Measurements from ENCODE around the gene ITPR2. TPM values are rescaled to one million over a fixed set of nuclear protein-coding genes. Genes with fewer than 3 reads are reported as not detected.
"Not testable (repeated sequence)": the region's sequence is repeated elsewhere in the genome, so short reads cannot be mapped to it uniquely, and the experiment has no call there.

The ITPR2 gene
- total RNA-seq, 3 donors from 2014 or later: 33.3 to 60.8 (median 54.0) TPM

GRCh38 chr12:26434299-26435068, 398.5 kb downstream of the ITPR2 start:
- ATAC-seq: peak; percentile 79

GRCh38 chr12:26433701-26434100, 399.3 kb downstream of the ITPR2 start:
- ATAC-seq; H3K4me3 ChIP-seq; H3K9me3 ChIP-seq; H3K4me1 ChIP-seq (ENCODE audit: low read depth); H3K36me3 ChIP-seq (ENCODE audit: low read depth); DNase-seq; intact Hi-C loops (cut with DNase I, micrococcal nuclease): not testable (repeated sequence)

More at GRCh38 chr12:26434299-26435068, 398.5 kb downstream of the ITPR2 start:
- no peak overlapping the region for H3K4me3 ChIP-seq
- H3K9me3 ChIP-seq: no peaks in the 10 kb centered on the region
- peak in 1 of 3 donors; percentile 52 for DNase-seq
- no peaks in the 10 kb centered on the region for H3K4me1 ChIP-seq (ENCODE audit: low read depth)
- H3K36me3 ChIP-seq (ENCODE audit: low read depth): no peaks in the 10 kb centered on the region
- intact Hi-C loops (cut with DNase I, micrococcal nuclease): no loop called here
- TF ChIP-seq, protein P1, sequence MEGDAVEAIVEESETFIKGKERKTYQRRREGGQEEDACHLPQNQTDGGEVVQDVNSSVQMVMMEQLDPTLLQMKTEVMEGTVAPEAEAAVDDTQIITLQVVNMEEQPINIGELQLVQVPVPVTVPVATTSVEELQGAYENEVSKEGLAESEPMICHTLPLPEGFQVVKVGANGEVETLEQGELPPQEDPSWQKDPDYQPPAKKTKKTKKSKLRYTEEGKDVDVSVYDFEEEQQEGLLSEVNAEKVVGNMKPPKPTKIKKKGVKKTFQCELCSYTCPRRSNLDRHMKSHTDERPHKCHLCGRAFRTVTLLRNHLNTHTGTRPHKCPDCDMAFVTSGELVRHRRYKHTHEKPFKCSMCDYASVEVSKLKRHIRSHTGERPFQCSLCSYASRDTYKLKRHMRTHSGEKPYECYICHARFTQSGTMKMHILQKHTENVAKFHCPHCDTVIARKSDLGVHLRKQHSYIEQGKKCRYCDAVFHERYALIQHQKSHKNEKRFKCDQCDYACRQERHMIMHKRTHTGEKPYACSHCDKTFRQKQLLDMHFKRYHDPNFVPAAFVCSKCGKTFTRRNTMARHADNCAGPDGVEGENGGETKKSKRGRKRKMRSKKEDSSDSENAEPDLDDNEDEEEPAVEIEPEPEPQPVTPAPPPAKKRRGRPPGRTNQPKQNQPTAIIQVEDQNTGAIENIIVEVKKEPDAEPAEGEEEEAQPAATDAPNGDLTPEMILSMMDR (IDR thresholded peaks at IDR 0.05): peak; percentile 13

DNA sequence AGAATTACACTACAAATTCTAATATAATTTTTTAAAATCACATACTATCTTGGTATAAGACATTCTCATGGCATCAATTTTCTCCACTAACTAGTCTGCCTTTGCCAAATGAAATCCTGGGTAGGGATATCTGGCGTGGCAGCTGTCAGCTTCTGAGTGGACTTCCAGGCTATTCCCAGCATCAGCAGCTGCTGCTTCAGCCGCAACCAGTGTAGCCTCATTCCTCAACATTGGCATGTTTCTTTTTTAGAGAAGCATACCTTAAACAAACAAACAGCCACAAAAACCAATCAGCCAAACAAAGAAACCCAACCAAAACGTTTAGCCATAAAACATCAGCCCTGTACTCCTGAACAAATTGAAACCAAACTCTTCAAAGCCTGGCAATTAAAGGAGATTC, 401.8 kb downstream of the ITPR2 start:
- TF ChIP-seq, protein P1 (IDR thresholded peaks at IDR 0.05): no peak
- Histone ChIP-seq H3K4me3 (no peak overlapping the region), H3K4me1 (ENCODE audit: low read depth) (no peaks in the 10 kb centered on the region), H3K36me3 (ENCODE audit: low read depth) (no peaks in the 10 kb centered on the region), H3K9me3 (no peaks in the 10 kb centered on the region)
- ATAC-seq: no peak
- intact Hi-C loops (cut with DNase I, micrococcal nuclease): no loop called here
- DNase-seq: no peak

- intact Hi-C loops (cut with DNase I, micrococcal nuclease); DNase-seq; H3K4me3 ChIP-seq; H3K4me1 ChIP-seq (ENCODE audit: low read depth); H3K9me3 ChIP-seq; ATAC-seq; H3K36me3 ChIP-seq (ENCODE audit: low read depth): not testable (repeated sequence)
These were observed 402.4 kb downstream of the ITPR2 start for GRCh38 chr12:26430596-26430995.

DNA sequence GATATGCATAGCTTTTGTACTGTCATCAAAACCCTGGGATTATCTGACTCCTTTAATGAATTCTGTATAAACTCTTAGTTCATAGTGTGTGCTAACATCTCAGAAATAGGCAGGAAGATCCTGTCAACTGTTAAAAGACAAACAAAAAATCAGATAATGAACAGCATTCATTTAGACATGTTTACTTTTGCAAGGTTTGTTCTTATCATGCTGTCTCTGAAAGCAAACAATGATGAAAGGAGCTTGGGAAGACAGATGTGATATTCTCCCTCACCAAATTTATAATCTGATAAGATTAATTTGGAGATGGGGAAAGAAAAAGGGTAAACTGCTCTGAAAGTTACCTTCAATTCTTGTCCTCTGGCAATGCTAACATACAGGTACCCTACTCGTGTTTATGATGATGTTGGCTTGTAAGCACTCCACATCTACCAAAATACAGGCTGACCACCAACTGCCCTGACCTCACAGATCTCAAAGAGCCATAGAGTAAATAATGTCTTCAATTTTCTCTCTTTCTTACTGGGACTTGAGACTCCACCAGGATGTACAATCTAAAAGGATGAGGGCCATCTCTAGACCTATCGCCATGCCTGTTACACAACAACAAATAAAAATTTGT, 403.8 kb downstream of the ITPR2 start:
- Histone ChIP-seq H3K4me3 (no peak overlapping the region), H3K4me1 (ENCODE audit: low read depth) (no peaks in the 10 kb centered on the region), H3K9me3 (no peaks in the 10 kb centered on the region), H3K36me3 (ENCODE audit: low read depth) (no peaks in the 10 kb centered on the region)
- DNase-seq: no peak
- ATAC-seq: no peak
- TF ChIP-seq, protein P1 (IDR thresholded peaks at IDR 0.05): no peak
- intact Hi-C loops (cut with DNase I, micrococcal nuclease): no loop called here

DNA sequence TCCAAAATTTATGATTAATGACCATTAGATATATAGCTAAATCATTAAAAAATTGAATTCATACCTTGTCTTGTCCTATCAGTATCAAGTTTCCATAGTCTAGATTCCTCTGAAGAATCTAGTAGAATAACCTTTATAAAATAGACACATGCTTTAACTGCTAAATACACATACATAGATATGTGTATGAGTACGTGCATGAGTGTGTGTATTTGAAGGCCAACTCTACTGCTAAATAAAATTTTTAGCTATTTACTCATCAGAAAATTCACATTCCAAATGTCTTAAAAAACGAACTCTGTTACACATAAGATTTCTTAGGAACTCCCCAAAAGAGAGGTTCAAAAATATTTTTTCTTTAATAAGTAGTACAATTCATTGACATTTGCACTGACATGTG, 404.6 kb downstream of the ITPR2 start:
- no peak for DNase-seq
- H3K9me3 ChIP-seq: no peaks in the 10 kb centered on the region
- TF ChIP-seq, protein P1 (IDR thresholded peaks at IDR 0.05): no peak
- no peaks in the 10 kb centered on the region for H3K4me1 ChIP-seq (ENCODE audit: low read depth)
- no peaks in the 10 kb centered on the region for H3K36me3 ChIP-seq (ENCODE audit: low read depth)
- intact Hi-C loops (cut with DNase I, micrococcal nuclease): no loop called here
- no peak overlapping the region for H3K4me3 ChIP-seq
- no peak for ATAC-seq

Measured in mucosa of descending colon (tissue), 3 donors.